HepG2 (cell line): ENCODE data around the gene CALM1. TPM values are rescaled to one million over a fixed set of nuclear protein-coding genes. Genes with fewer than 3 reads are reported as not detected.

ENCODE experiments used
- BCLAF1 ChIP-seq: fragments of 450-650 bp; IDR thresholded peaks from 2 replicates; pipeline ENCODE4 v1.6.1; 2017; ENCODE audit warnings: mild to moderate bottlenecking
- CREM ChIP-seq, 2 experiments: sonication (generic) in 1 of 2; formaldehyde crosslinking in 1 of 2; IDR thresholded peaks; 2 replicates each; pipeline versions ENCODE4 v1.4.0 to v1.6.1; 2016 to 2020; ENCODE audit warnings: antibody characterized with exemption in 1 of 2, mild to moderate bottlenecking in 1 of 2, missing genetic modification reagents in 1 of 2
- FOXA1 ChIP-seq, 2 experiments: fragments of 450-650 bp in 1 of 2; sonication (generic) in 1 of 2; formaldehyde crosslinking in 1 of 2; IDR thresholded peaks; 2 replicates each; pipeline versions ENCODE4 v1.4.0 to v1.6.1; 2016 to 2020; ENCODE audit warnings: missing genetic modification reagents in 1 of 2
- HDAC1 ChIP-seq: sonication (generic); formaldehyde crosslinking; IDR thresholded peaks from 2 replicates; pipeline ENCODE4 v1.5.1; 2020; ENCODE audit warnings: mild to moderate bottlenecking, missing genetic modification reagents
- HINFP ChIP-seq: sonication (generic); formaldehyde crosslinking; IDR thresholded peaks from 2 replicates; pipeline ENCODE4 v1.4.0; 2020; ENCODE audit warnings: low read depth, mild to moderate bottlenecking, missing genetic modification reagents
- JUNB ChIP-seq: sonication (generic); formaldehyde crosslinking; IDR thresholded peaks from 2 replicates; pipeline ENCODE4 v1.8.0; 2022; ENCODE audit warnings: missing genetic modification reagents, mild to moderate bottlenecking, borderline replicate concordance
- KAT2B ChIP-seq: fragments of 150-350 bp; IDR thresholded peaks from 2 replicates; pipeline ENCODE4 v1.6.1; 2014; ENCODE audit warnings: low read depth, low read length, borderline replicate concordance
- KLF12 ChIP-seq: sonication (generic); formaldehyde crosslinking; IDR thresholded peaks from 2 replicates; pipeline ENCODE4 v1.4.0; 2020; ENCODE audit warnings: missing genetic modification reagents, borderline replicate concordance
- MLXIP ChIP-seq: sonication (generic); formaldehyde crosslinking; IDR thresholded peaks from 2 replicates; pipeline ENCODE4 v1.9.0; 2021; ENCODE audit warnings: missing genetic modification reagents, borderline replicate concordance
- NCOR1 ChIP-seq: fragments of 200-600 bp; sonication (generic); IDR thresholded peaks from 2 replicates; pipeline ENCODE4 v1.7.0; 2017; ENCODE audit warnings: antibody characterized with exemption, low read length, borderline replicate concordance
- NKX3-1 ChIP-seq: sonication (generic); formaldehyde crosslinking; IDR thresholded peaks from 2 replicates; pipeline ENCODE4 v1.5.0; 2020; ENCODE audit warnings: missing genetic modification reagents
- ONECUT2 ChIP-seq: sonication (generic); formaldehyde crosslinking; IDR thresholded peaks from 2 replicates; pipeline ENCODE4 v1.4.0; 2020; ENCODE audit warnings: missing genetic modification reagents
- PITX1 ChIP-seq: sonication (generic); formaldehyde crosslinking; IDR thresholded peaks from 2 replicates; pipeline ENCODE4 v1.5.1; 2020; ENCODE audit warnings: mild to moderate bottlenecking, missing genetic modification reagents
- ZBTB10 ChIP-seq: sonication (generic); formaldehyde crosslinking; IDR thresholded peaks from 2 replicates; pipeline ENCODE4 v1.4.0; 2020; ENCODE audit warnings: missing genetic modification reagents, borderline replicate concordance
- ZNF574 ChIP-seq: sonication (generic); formaldehyde crosslinking; IDR thresholded peaks from 2 replicates; pipeline ENCODE4 v1.4.0; 2020; ENCODE audit warnings: missing genetic modification reagents
- ZNF746 ChIP-seq: sonication (generic); formaldehyde crosslinking; IDR thresholded peaks from 2 replicates; pipeline ENCODE4 v1.8.0; 2022; ENCODE audit warnings: mild to moderate bottlenecking, missing genetic modification reagents
- polyA plus RNA-seq, 8 experiments: library from polyadenylated mRNA; depleted of rRNA in 3 of 8; stranded (reverse) in 7 of 8; unstranded in 1 of 8; fragments of >200 nt; fragmentation: Illumina TruSeq in 4 of 8; extraction: Trizol in 4 of 8; gene quantifications; 2 replicates each; pipeline versions ENCODE4 v1.2.1 to v1.2.3, GENCODE V29; 2011 to 2016; ENCODE audit warnings: low read depth in 4 of 8, missing spikeins in 1 of 8, mixed read lengths in 1 of 8; ENCODE audit not compliant: insufficient read depth in 1 of 8
- total RNA-seq, 5 experiments: library from RNA; depleted of rRNA; stranded (reverse); fragments of >200 nt; fragmentation: Illumina TruSeq; extraction: Trizol; gene quantifications; 2 replicates each; pipeline ENCODE4 v1.2.3, GENCODE V29; 2016; ENCODE audit warnings: low read depth in 1 of 5

CALM1 gene
- total and polyA plus RNA-seq, 2 of the 13 experiments (the other 11 are each of a cell fraction or from before 2014, with no cell fraction given), result 110 to 238 TPM

GRCh38 chr14:90381999-90382451 is 14.8 kb upstream of the CALM1 start (continued):
- TF ChIP-seq CREM (IDR thresholded peaks at IDR 0.05) (peak; percentile 21; the same call in 1 of the 2 replicates), CREM (CRISPR knock-in tag; IDR thresholded peaks at IDR 0.05) (no peak), ZBTB10 (CRISPR knock-in tag) (no peak), HINFP (CRISPR knock-in tag) (no peak), NKX3-1 (CRISPR knock-in tag) (no peak), ONECUT2 (CRISPR knock-in tag) (peak; percentile 44; the same call in 1 of the 2 replicates), BCLAF1 (no peak), MLXIP (CRISPR knock-in tag) (no peak), JUNB (CRISPR knock-in tag) (peak; percentile 40; the same call in 1 of the 2 replicates), HDAC1 (CRISPR knock-in tag) (no peak), ZNF746 (CRISPR knock-in tag) (no peak), ZNF574 (CRISPR knock-in tag) (no peak), KAT2B (peak; percentile 94), PITX1 (no peak), NCOR1 (0 out of 2 replicates have a peak, but pooled peaks have one; percentile 10), KLF12 (no peak), FOXA1 (IDR thresholded peaks at IDR 0.05) (no peak), FOXA1 (CRISPR knock-in tag; IDR thresholded peaks at IDR 0.05) (no peak; the same call in 1 of the 2 replicates)
